Keratinocyte (primary cell): Measurements from ENCODE around the gene GTF3C6.
"Not testable (repeated sequence)": the region's sequence is repeated elsewhere in the genome, so short reads cannot be mapped to it uniquely, and the experiment has no call there.

Experiments
- CTCF ChIP-seq, 3 experiments: IDR thresholded peaks in 1 of 3; conservative IDR thresholded peaks in 1 of 3; optimal IDR thresholded peaks in 1 of 3; 2 replicates in 2 of 3; 3 replicates in 1 of 3; pipeline versions ENCODE3 to v1.5.1; 2011; ENCODE audit warnings: low read length in 3 of 3, mild to moderate bottlenecking in 3 of 3, moderate library complexity in 2 of 3, control low read depth in 1 of 3, inconsistent platforms in 1 of 3; ENCODE audit not compliant: insufficient read depth in 2 of 3; ENCODE audit errors: extremely low read depth in 1 of 3
- EZH2 ChIP-seq: IDR thresholded peaks from one replicate; pipeline ENCODE4 v1.6.1; 2012; ENCODE audit warnings: inconsistent platforms, mild to moderate bottlenecking, low read length, moderate library complexity

GRCh38 chr6:111017241-111017640, 58.7 kb downstream of the GTF3C6 start:
- not testable (repeated sequence) for TF ChIP-seq CTCF (optimal IDR thresholded peaks at IDR 0.05 in 1 of 3, IDR thresholded peaks at IDR 0.05 in 1 of 3, conservative IDR thresholded peaks at IDR 0.05 in 1 of 3; ENCODE audit: extremely low read depth in 1 of 3, insufficient read depth in 2 of 3, low read length in 3 of 3); EZH2
